OCI-LY7 (cell line): ENCODE data around the gene CMPK1.

Experiments used
- EZH2phosphoT487 ChIP-seq: fragments of 200-600 bp; sonication (generic); IDR thresholded peaks from 2 replicates; pipeline ENCODE4 v1.6.1; 2018; ENCODE audit warnings: low read depth, borderline replicate concordance, mild to moderate bottlenecking, mixed run types, antibody characterized with exemption, low read length, moderate library complexity, mixed read lengths
- TF ChIP-seq, protein P1 (sequence below): fragments of 200-600 bp; sonication (generic); conservative IDR thresholded peaks from 2 replicates; pipeline ENCODE4 v1.5.1; 2014; ENCODE audit warnings: mild to moderate bottlenecking, antibody characterized with exemption, low read length, moderate library complexity, mixed read lengths

DNA sequence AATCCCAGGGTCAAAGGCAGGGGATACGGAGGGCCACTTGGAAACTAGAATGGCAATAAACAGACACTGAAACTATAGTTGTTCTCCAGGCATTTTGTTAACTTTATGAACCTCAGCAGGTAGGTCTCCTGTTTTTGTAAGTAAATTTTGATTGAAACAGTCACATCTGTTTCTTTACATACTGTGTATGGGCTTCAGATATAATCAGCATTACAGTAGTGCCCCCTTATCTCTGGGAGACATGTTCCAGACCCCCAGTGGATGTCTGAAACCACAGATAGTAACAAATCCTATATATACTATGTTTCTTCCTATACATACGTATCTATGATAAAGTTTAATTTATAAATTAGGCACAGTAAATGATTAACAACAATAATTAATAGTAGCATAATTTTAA lies 31.1 kb upstream of the CMPK1 start:
- TF ChIP-seq EZH2phosphoT487: no peak
- TF ChIP-seq, protein P1, sequence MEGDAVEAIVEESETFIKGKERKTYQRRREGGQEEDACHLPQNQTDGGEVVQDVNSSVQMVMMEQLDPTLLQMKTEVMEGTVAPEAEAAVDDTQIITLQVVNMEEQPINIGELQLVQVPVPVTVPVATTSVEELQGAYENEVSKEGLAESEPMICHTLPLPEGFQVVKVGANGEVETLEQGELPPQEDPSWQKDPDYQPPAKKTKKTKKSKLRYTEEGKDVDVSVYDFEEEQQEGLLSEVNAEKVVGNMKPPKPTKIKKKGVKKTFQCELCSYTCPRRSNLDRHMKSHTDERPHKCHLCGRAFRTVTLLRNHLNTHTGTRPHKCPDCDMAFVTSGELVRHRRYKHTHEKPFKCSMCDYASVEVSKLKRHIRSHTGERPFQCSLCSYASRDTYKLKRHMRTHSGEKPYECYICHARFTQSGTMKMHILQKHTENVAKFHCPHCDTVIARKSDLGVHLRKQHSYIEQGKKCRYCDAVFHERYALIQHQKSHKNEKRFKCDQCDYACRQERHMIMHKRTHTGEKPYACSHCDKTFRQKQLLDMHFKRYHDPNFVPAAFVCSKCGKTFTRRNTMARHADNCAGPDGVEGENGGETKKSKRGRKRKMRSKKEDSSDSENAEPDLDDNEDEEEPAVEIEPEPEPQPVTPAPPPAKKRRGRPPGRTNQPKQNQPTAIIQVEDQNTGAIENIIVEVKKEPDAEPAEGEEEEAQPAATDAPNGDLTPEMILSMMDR: no peak
